Caco-2 (cell line): ENCODE measurements around the gene PML. TPM values are rescaled to one million over a fixed set of nuclear protein-coding genes. Genes with fewer than 3 reads are reported as not detected.

Source experiments
- BruUV-seq: library from RNA; stranded (reverse); fragments of 400-500 nt; replicated peaks from 2 replicates; lab custom pipeline; 2021; lab: Mats Ljungman, UMichigan
- CTCF ChIA-PET: fragments of 300-600 bp; sonication (Branson Sonifier 250); formaldehyde crosslinking; loops from one replicate; lab custom pipeline; 2022; ENCODE audit warnings: antibody characterized with exemption; lab: Charles Lee
- POLR2A ChIA-PET: fragments of 300-600 bp; sonication (Branson Sonifier 250); formaldehyde crosslinking; loops from one replicate; lab custom pipeline; 2022; ENCODE audit warnings: antibody characterized with exemption; lab: Charles Lee
- DNase-seq, 2 experiments: peaks; one replicate each; pipeline versions ENCODE4 v3.0.0 to v3.0.0-alpha.2; 2020 to 2022
- H3K27me3 ChIP-seq: replicated peaks from 2 replicates; pipeline ENCODE4 v1.6.0; 2011; ENCODE audit warnings: low read length; ENCODE audit not compliant: control insufficient read depth, insufficient read depth
- H3K36me3 ChIP-seq: 2 replicates; pipeline ENCODE4 v1.5.1; 2011; ENCODE audit warnings: low read length; ENCODE audit not compliant: control insufficient read depth, insufficient read depth
- H3K4me1 ChIP-seq: fragments of 250-450 bp; sonication (Bioruptor Pico); 2 replicates; pipeline ENCODE4 v1.5.1; 2020; ENCODE audit warnings: mild to moderate bottlenecking
- H3K4me3 ChIP-seq: 2 replicates; pipeline ENCODE4 v1.5.1; 2011; ENCODE audit warnings: low read depth, mild to moderate bottlenecking, control low read depth, low read length
- H3K9me3 ChIP-seq: fragments of 250-450 bp; sonication (Bioruptor Pico); 2 replicates; pipeline ENCODE4 v1.5.1; 2020; ENCODE audit warnings: mild to moderate bottlenecking, moderate library complexity
- H3K27ac Mint-ChIP-seq: one replicate; pipeline ENCODE4 v1.8.0; 2022; ENCODE audit warnings: mixed read lengths; ENCODE audit not compliant: unreplicated experiment
- H3K27me3 Mint-ChIP-seq: one replicate; pipeline ENCODE4 v1.8.0; 2022; ENCODE audit warnings: mixed read lengths; ENCODE audit not compliant: insufficient read depth, unreplicated experiment
- H3K36me3 Mint-ChIP-seq: one replicate; pipeline ENCODE4 v1.8.0; 2022; ENCODE audit warnings: mild to moderate bottlenecking, mixed read lengths; ENCODE audit not compliant: insufficient read depth, unreplicated experiment
- H3K4me1 Mint-ChIP-seq: one replicate; pipeline ENCODE4 v1.8.0; 2022; ENCODE audit warnings: low read depth, mixed read lengths; ENCODE audit not compliant: unreplicated experiment
- H3K4me3 Mint-ChIP-seq: one replicate; pipeline ENCODE4 v1.8.0; 2022; ENCODE audit warnings: mild to moderate bottlenecking, moderate library complexity, mixed read lengths; ENCODE audit not compliant: unreplicated experiment
- H3K9me3 Mint-ChIP-seq: one replicate; pipeline ENCODE4 v1.8.0; 2022; ENCODE audit warnings: mixed read lengths; ENCODE audit not compliant: unreplicated experiment
- CTCF ChIP-seq, 2 experiments: fragments of 200-600 bp in 1 of 2; IDR thresholded peaks; 1 replicate in 1 of 2; 2 replicates in 1 of 2; pipeline versions ENCODE4 v1.5.1 to v1.8.0; 2011 to 2022; ENCODE audit warnings: antibody characterized with exemption in 1 of 2, control low read depth in 1 of 2, inconsistent platforms in 1 of 2, low read depth in 1 of 2, low read length in 1 of 2, mild to moderate bottlenecking in 1 of 2, moderate library complexity in 1 of 2; ENCODE audit not compliant: insufficient read depth in 1 of 2, severe bottlenecking in 1 of 2, unreplicated experiment in 1 of 2
- intact Hi-C: fragments of 100-400 bp; cut with micrococcal nuclease; formaldehyde crosslinking; loops from one replicate; pipeline ENCODE4 v1.10.0; 2022; ENCODE audit not compliant: unreplicated experiment
- total RNA-seq: library from RNA; stranded (reverse); gene quantifications from 2 replicates; pipeline ENCODE4 v1.2.3, GENCODE V29; 2022

The PML gene
- total RNA-seq, 1 experiment from 2014 or later, result 18.7 TPM

- Histone ChIP-seq H3K4me3 (no peak overlapping the region), H3K27me3 (no peaks in the 10 kb centered on the region), H3K9me3 (no peaks in the 10 kb centered on the region), H3K4me1 (peaks cover 4% of the 10 kb centered on the region; the same call in 1 of the 2 replicates), H3K36me3 (no peaks in the 10 kb centered on the region)
- no peak overlapping the region for H3K27ac Mint-ChIP-seq
- POLR2A ChIA-PET, result no interaction called here
- H3K9me3 Mint-ChIP-seq, result no peaks in the 10 kb centered on the region
- no peaks in the 10 kb centered on the region for H3K27me3 Mint-ChIP-seq
- no peak for DNase-seq
- no TSS peak for BruUV-seq
- H3K36me3 Mint-ChIP-seq, result no peaks in the 10 kb centered on the region
- intact Hi-C loops, result no loop called here
- H3K4me1 Mint-ChIP-seq, result peaks cover 6% of the 10 kb centered on the region
- CTCF ChIA-PET, result interaction anchor here (1.1 kb wide), 2 partner anchors 16 to 24 kb away, joined by 3 to 4 read pairs; no protein-coding TSS in a partner anchor
- TF ChIP-seq CTCF (IDR thresholded peaks at IDR 0.05; ENCODE audit: insufficient read depth in 1 of 2, low read depth in 1 of 2, low read length in 1 of 2, severe bottlenecking in 1 of 2, unreplicated experiment in 1 of 2), result no peak
- no peak overlapping the region for H3K4me3 Mint-ChIP-seq
Measured at GRCh38 chr15:73988445-73988969, 6.0 kb upstream of the PML start.

DNA sequence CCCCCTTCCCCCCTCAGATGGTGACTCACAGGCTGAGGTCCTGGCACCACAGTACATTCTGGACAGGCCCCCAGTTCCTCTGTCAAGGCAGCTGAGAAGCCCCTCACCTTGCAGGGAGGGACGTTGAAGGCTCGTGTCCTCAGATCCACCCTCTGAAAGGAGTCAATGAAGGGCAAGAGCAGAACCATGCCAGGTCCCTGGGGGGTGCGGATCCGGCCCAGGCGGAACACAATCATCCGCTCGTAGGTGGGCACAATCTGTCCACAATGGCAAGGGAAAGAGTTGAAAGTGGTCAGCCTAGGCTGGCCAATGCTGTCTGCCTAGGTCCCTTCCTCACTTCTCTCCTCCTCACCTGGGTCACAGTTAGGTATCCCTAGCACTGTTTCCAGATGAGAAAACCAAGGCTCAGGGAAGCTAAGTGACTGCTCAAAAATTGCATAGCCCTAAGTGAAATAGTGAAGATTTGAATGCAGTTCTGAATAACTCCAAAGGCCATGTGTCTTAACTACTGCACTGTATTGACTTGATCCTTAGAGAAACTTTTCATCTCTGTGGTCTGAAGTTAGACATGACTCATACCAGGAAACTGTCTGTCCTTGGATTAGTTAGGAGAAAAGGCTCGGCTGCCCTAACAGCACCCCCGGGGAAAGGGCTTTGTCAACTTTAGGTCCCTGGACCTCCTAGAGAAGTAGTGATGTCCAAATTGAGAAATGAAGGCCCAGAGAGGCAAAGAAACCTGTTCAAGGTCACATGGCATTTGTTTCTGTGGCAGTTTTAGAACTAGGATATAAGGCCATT lies 5.3 kb upstream of the PML start:
- peaks cover under 1% of the 10 kb centered on the region for H3K36me3 Mint-ChIP-seq

More for the DNA sequence above, 5.3 kb upstream of the PML start:
- no peak overlapping the region for H3K27ac Mint-ChIP-seq
- H3K4me3 ChIP-seq, result no peak overlapping the region
- H3K9me3 Mint-ChIP-seq, result no peaks in the 10 kb centered on the region
- no peak overlapping the region for H3K4me3 Mint-ChIP-seq
- no peak for TF ChIP-seq CTCF (IDR thresholded peaks at IDR 0.05; ENCODE audit: insufficient read depth in 1 of 2, low read depth in 1 of 2, low read length in 1 of 2, severe bottlenecking in 1 of 2, unreplicated experiment in 1 of 2)
- no peaks in the 10 kb centered on the region for H3K27me3 Mint-ChIP-seq
- POLR2A ChIA-PET, result no interaction called here
- no peaks in the 10 kb centered on the region for H3K27me3 ChIP-seq
- no peak for DNase-seq
- peaks cover 4% of the 10 kb centered on the region; the same call in 1 of the 2 replicates for H3K4me1 ChIP-seq
- BruUV-seq, result no TSS peak
- H3K9me3 ChIP-seq, result no peaks in the 10 kb centered on the region
- intact Hi-C loops, result no loop called here
- CTCF ChIA-PET, result interaction anchor here (1.0 to 1.1 kb wide), 2 partner anchors 16 kb away, joined by 3 to 4 read pairs; no protein-coding TSS in a partner anchor
- H3K4me1 Mint-ChIP-seq, result peaks cover 12% of the 10 kb centered on the region
- H3K36me3 ChIP-seq, result no peaks in the 10 kb centered on the region
